Naive thymus-derived CD4-positive, alpha-beta T cell (primary cell): ENCODE data around the gene DDX51. TPM values are rescaled to one million over a fixed set of nuclear protein-coding genes. Genes with fewer than 3 reads are reported as not detected.

Source experiments
- ATAC-seq: fragments of 150-1000 bp; cut with Tn5 transposase; 2 replicates; pipeline ENCODE4 v1.10.0; 2021; ENCODE audit warnings: mild to moderate bottlenecking, moderate library complexity
- CTCF ChIA-PET: fragments of 350-600 bp; sonication (Branson Sonifier 250); formaldehyde crosslinking; loops from one replicate; lab custom pipeline; 2021; ENCODE audit warnings: antibody characterized with exemption; lab: Charles Lee
- POLR2A ChIA-PET: fragments of 350-600 bp; sonication (Branson Sonifier 250); formaldehyde crosslinking; loops from one replicate; lab custom pipeline; 2021; ENCODE audit warnings: antibody characterized with exemption, inconsistent platforms; lab: Charles Lee
- DNase-seq, 9 donors: peaks; one replicate each; pipeline versions ENCODE4 v3.0.0 to v3.0.0-alpha.2; 2020 to 2022; ENCODE audit warnings: mixed read lengths in 1 of 9
- H3K27ac ChIP-seq: one replicate; pipeline ENCODE4 v1.7.0; 2013; ENCODE audit warnings: mild to moderate bottlenecking, low read depth, low read length, moderate library complexity
- H3K27me3 ChIP-seq, 2 donors: one replicate each; pipeline ENCODE4 v1.7.0; 2013; ENCODE audit warnings: low read length in 2 of 2, mild to moderate bottlenecking in 2 of 2, moderate library complexity in 2 of 2; ENCODE audit not compliant: control insufficient read depth in 2 of 2, insufficient read depth in 2 of 2
- H3K36me3 ChIP-seq, 3 experiments: 1 replicate in 2 of 3; 2 replicates in 1 of 3; pipeline ENCODE4 v1.7.0; 2013; ENCODE audit warnings: low read length in 3 of 3, mild to moderate bottlenecking in 3 of 3, moderate library complexity in 1 of 3; ENCODE audit not compliant: insufficient read depth in 3 of 3, control insufficient read depth in 2 of 3
- H3K4me1 ChIP-seq, 2 donors: one replicate each; pipeline ENCODE4 v1.7.0; 2013; ENCODE audit warnings: low read length in 2 of 2, mild to moderate bottlenecking in 2 of 2, moderate library complexity in 1 of 2; ENCODE audit not compliant: control insufficient read depth in 2 of 2, insufficient read depth in 2 of 2
- H3K4me3 ChIP-seq: 2 replicates; pipeline ENCODE4 v1.7.0; 2013; ENCODE audit warnings: mild to moderate bottlenecking, low read length
- H3K9me3 ChIP-seq, 3 experiments: 1 replicate in 2 of 3; 2 replicates in 1 of 3; pipeline ENCODE4 v1.7.0; 2013; ENCODE audit warnings: low read length in 3 of 3; ENCODE audit not compliant: control insufficient read depth in 2 of 3
- H3K27ac Mint-ChIP-seq, 9 donors: one replicate each; pipeline ENCODE4 v1.8.0; 2020 to 2022; ENCODE audit warnings: mixed read lengths in 9 of 9, mild to moderate bottlenecking in 8 of 9, moderate library complexity in 5 of 9, inconsistent platforms in 2 of 9
- H3K27me3 Mint-ChIP-seq, 5 donors: one replicate each; pipeline ENCODE4 v1.8.0; 2021 to 2022; ENCODE audit warnings: mixed read lengths in 5 of 5, mild to moderate bottlenecking in 1 of 5
- H3K36me3 Mint-ChIP-seq, 5 donors: one replicate each; pipeline ENCODE4 v1.8.0; 2020 to 2022; ENCODE audit warnings: mixed read lengths in 5 of 5, mild to moderate bottlenecking in 3 of 5, inconsistent platforms in 1 of 5
- H3K4me1 Mint-ChIP-seq, 7 donors: one replicate each; pipeline ENCODE4 v1.8.0; 2020 to 2022; ENCODE audit warnings: mixed read lengths in 7 of 7, mild to moderate bottlenecking in 3 of 7, inconsistent platforms in 1 of 7
- H3K4me3 Mint-ChIP-seq, 10 donors: one replicate each; pipeline ENCODE4 v1.8.0; 2020 to 2022; ENCODE audit warnings: mild to moderate bottlenecking in 10 of 10, mixed read lengths in 10 of 10, moderate library complexity in 6 of 10, inconsistent platforms in 2 of 10
- H3K9me3 Mint-ChIP-seq, 11 donors: one replicate each; pipeline ENCODE4 v1.8.0; 2020 to 2022; ENCODE audit warnings: mixed read lengths in 11 of 11, mild to moderate bottlenecking in 4 of 11, inconsistent platforms in 1 of 11, moderate library complexity in 1 of 11
- intact Hi-C, 2 donors: fragments of 100-400 bp; cut with micrococcal nuclease; formaldehyde crosslinking; loops; one replicate each; pipeline ENCODE4 v1.15.1; 2023
- polyA plus RNA-seq, 2 donors: library from polyadenylated mRNA; unstranded; fragments of 300-500 nt; fragmentation: Illumina TruSeq; gene quantifications; one replicate each; pipeline ENCODE4 v1.2.3, GENCODE V29; 2021
- total RNA-seq, 6 experiments: library from RNA in 5 of 6; stranded (reverse) in 5 of 6; gene quantifications; 1 replicate in 5 of 6; 2 replicates in 1 of 6; pipeline ENCODE4 v1.2.3 and lab custom pipeline; 2021 to 2026

DDX51 gene
- total and polyA plus RNA-seq, 7 experiments from 2014 or later = 8.8 to 54.8 (median 49.5) TPM

GRCh38 chr12:132147423-132148367, 3.6 kb upstream of the DDX51 start:
- H3K4me3 ChIP-seq = no peak overlapping the region
- Mint-ChIP-seq H3K9me3 (peaks cover 0 to 4% (median 0%) of the 10 kb centered on the region in 11 donors), H3K4me1 (peaks cover 21 to 31% (median 26%) of the 10 kb centered on the region in 7 donors), H3K27me3 (peaks cover 0 to 2% (median 0%) of the 10 kb centered on the region in 5 donors), H3K27ac (no peak overlapping the region), H3K36me3 (peaks cover 0 to 6% (median 0%) of the 10 kb centered on the region in 5 donors), H3K4me3 (peak overlapping the region in 1 of 10 donors; percentile 25)
- peaks cover 19% of the 10 kb centered on the region in 2 donors for H3K4me1 ChIP-seq
- peaks cover 0 to 57% (median 0%) of the 10 kb centered on the region in 3 experiments for H3K36me3 ChIP-seq
- ChIA-PET POLR2A (no interaction called here), CTCF (interaction anchor here (0.6 kb wide), 1 partner anchor 13 kb away, joined by 3 read pairs; no protein-coding TSS in a partner anchor)
- no peaks in the 10 kb centered on the region for H3K27me3 ChIP-seq
- H3K27ac ChIP-seq = no peak overlapping the region
- ATAC-seq (no peak), DNase-seq (no peak)
- intact Hi-C loops = no loop called here
- no peaks in the 10 kb centered on the region for H3K9me3 ChIP-seq

DNA sequence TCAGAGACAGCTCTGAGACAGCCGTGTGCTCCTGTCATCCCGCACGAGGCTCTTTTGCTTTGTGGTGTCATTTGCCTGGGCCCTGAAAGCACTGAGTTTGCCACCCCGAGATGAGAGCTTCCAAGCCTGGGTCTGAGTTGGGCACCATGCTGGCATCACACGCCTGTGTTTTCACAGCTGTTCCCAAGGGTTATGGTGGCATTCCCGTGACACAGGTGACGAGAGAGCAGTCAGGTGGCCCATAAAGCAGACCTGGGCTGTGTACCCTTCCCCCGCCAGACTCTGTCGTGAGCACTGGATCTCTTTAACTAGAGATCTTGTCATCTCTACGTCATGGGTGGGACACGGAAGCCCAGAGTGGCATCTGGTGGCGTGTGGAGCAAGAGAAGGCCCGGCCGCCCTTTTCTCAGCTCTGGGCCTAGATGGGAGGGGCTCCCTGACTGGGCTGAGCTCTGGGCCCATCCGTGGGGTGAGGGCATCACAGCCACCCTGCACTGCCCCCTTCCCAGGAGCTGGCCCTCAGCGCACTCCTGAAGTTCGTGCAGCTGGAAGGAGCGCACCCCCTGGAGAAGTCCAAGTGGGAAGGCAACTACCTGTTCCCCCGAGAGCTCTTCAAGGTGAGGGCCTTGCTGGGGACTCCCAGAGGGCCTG, 2.8 kb upstream of the DDX51 start:
- Histone ChIP-seq H3K4me1 (peaks cover 21 to 23% of the 10 kb centered on the region in 2 donors), H3K36me3 (peaks cover 0 to 57% (median 0%) of the 10 kb centered on the region in 3 experiments), H3K27me3 (no peaks in the 10 kb centered on the region), H3K4me3 (no peak overlapping the region), H3K27ac (no peak overlapping the region), H3K9me3 (no peaks in the 10 kb centered on the region)
- H3K9me3 Mint-ChIP-seq = peaks cover 0 to 4% (median 0%) of the 10 kb centered on the region in 11 donors
- peaks cover 0 to 6% (median 0%) of the 10 kb centered on the region in 5 donors for H3K36me3 Mint-ChIP-seq
- ChIA-PET CTCF (interaction anchor here (0.6 kb wide), 1 partner anchor 14 kb away, joined by 3 read pairs; no protein-coding TSS in a partner anchor), POLR2A (no interaction called here)
- DNase-seq (no peak), ATAC-seq (no peak)
- H3K4me1 Mint-ChIP-seq = peaks cover 21 to 38% (median 29%) of the 10 kb centered on the region in 7 donors
- peak overlapping the region in 4 of 9 donors; percentile 12 to 90 (median 62) for H3K27ac Mint-ChIP-seq
- peak overlapping the region in 4 of 10 donors; percentile 17 to 90 (median 90) for H3K4me3 Mint-ChIP-seq
- peaks cover 0 to 2% (median 0%) of the 10 kb centered on the region in 5 donors for H3K27me3 Mint-ChIP-seq
- intact Hi-C loops = no loop called here

GRCh38 chr12:132146098-132146497, 2.0 kb upstream of the DDX51 start:
- peaks cover 0 to 2% (median 0%) of the 10 kb centered on the region in 5 donors for H3K27me3 Mint-ChIP-seq
- ATAC-seq = no peak
- no peak for DNase-seq
- CTCF ChIA-PET = no interaction called here
- peak overlapping the region; percentile 56 to 93 (median 90) for H3K27ac Mint-ChIP-seq
- peaks cover 0 to 57% (median 6%) of the 10 kb centered on the region in 3 experiments for H3K36me3 ChIP-seq
- peak overlapping the region; percentile 78 to 97 (median 90) for H3K4me3 Mint-ChIP-seq
- H3K9me3 Mint-ChIP-seq = peaks cover 0 to 4% (median 0%) of the 10 kb centered on the region in 11 donors
- intact Hi-C loops = no loop called here
- H3K36me3 Mint-ChIP-seq = peaks cover 0 to 6% (median 0%) of the 10 kb centered on the region in 5 donors
- H3K27ac ChIP-seq = no peak overlapping the region
- H3K4me1 Mint-ChIP-seq = peaks cover 21 to 38% (median 29%) of the 10 kb centered on the region in 7 donors
- POLR2A ChIA-PET = interaction anchor here (1.2 kb wide), 1 partner anchor 76 kb away, joined by 3 read pairs; no protein-coding TSS in a partner anchor
- no peaks in the 10 kb centered on the region for H3K9me3 ChIP-seq
- peaks cover 21 to 23% of the 10 kb centered on the region in 2 donors for H3K4me1 ChIP-seq
- no peak overlapping the region for H3K4me3 ChIP-seq
- no peaks in the 10 kb centered on the region for H3K27me3 ChIP-seq

DNA sequence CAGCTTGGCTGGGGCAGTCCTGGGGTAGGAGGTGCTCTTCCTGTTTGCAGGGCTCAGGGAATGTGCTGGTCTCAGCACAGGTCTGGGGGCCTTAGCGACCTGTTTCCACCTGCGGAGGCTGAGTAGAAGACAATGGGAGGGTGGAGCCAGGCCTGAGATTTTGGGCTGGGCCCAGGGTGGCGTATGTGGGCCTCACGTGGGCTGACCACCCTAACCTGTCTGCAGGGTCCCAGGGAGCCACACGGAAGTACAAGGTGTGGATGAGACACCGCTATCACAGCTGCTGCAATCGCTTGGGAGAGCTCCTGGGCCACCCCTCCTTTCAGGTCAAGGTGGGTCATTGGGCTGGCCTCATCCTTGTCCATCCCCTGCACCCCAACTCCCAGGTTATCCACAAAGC, 1.2 kb upstream of the DDX51 start:
- intact Hi-C loops = loop anchor here (2.0 kb wide), 2 partner anchors 43 to 343 kb away; no protein-coding TSS in a partner anchor
- Histone ChIP-seq H3K36me3 (peaks cover 0 to 60% (median 13%) of the 10 kb centered on the region in 3 experiments), H3K27ac (peak overlapping the region; percentile 92), H3K4me3 (peak overlapping the region; percentile 80), H3K27me3 (no peaks in the 10 kb centered on the region), H3K4me1 (peaks cover 21 to 23% of the 10 kb centered on the region in 2 donors), H3K9me3 (no peaks in the 10 kb centered on the region)
- CTCF ChIA-PET = interaction anchor here (0.7 to 1.3 kb wide), 2 partner anchors 9 to 17 kb away, joined by 3 to 4 read pairs; no protein-coding TSS in a partner anchor
- ATAC-seq (no peak), DNase-seq (no peak)
- Mint-ChIP-seq H3K27ac (peak overlapping the region; percentile 74 to 97 (median 91)), H3K27me3 (peaks cover 0 to 2% (median 0%) of the 10 kb centered on the region in 5 donors), H3K4me1 (peaks cover 21 to 38% (median 29%) of the 10 kb centered on the region in 7 donors), H3K36me3 (peaks cover 0 to 6% (median 0%) of the 10 kb centered on the region in 5 donors), H3K9me3 (peaks cover 0 to 4% (median 0%) of the 10 kb centered on the region in 11 donors), H3K4me3 (peak overlapping the region; percentile 85 to 97 (median 90))
- POLR2A ChIA-PET = interaction anchor here (0.7 to 1.3 kb wide), 3 partner anchors 38 to 77 kb away, joined by 3 to 8 read pairs (median 4); no protein-coding TSS in a partner anchor

GRCh38 chr12:132144810-132145168, 670 bp upstream of the DDX51 start:
- peaks cover 0 to 2% (median 0%) of the 10 kb centered on the region in 5 donors for H3K27me3 Mint-ChIP-seq
- H3K27ac Mint-ChIP-seq = peak overlapping the region; percentile 74 to 97 (median 91)
- Histone ChIP-seq H3K4me3 (peak overlapping the region; percentile 80), H3K9me3 (no peaks in the 10 kb centered on the region), H3K27me3 (no peaks in the 10 kb centered on the region), H3K4me1 (peaks cover 21 to 23% of the 10 kb centered on the region in 2 donors), H3K27ac (peak overlapping the region; percentile 92), H3K36me3 (peaks cover 0 to 66% (median 17%) of the 10 kb centered on the region in 3 experiments)
- intact Hi-C loops = loop anchor here (1.0 to 5.0 kb wide), 6 partner anchors 44 to 344 kb away; no protein-coding TSS in a partner anchor
- CTCF ChIA-PET = interaction anchor here (0.7 to 1.3 kb wide), 2 partner anchors 9 to 17 kb away, joined by 3 to 4 read pairs; no protein-coding TSS in a partner anchor
- peak; percentile 2 for ATAC-seq
- H3K36me3 Mint-ChIP-seq = peaks cover 0 to 6% (median 0%) of the 10 kb centered on the region in 5 donors
- H3K9me3 Mint-ChIP-seq = peaks cover 0 to 4% (median 0%) of the 10 kb centered on the region in 11 donors
- DNase-seq = no peak
- peaks cover 21 to 38% (median 29%) of the 10 kb centered on the region in 7 donors for H3K4me1 Mint-ChIP-seq
- peak overlapping the region; percentile 85 to 97 (median 90) for H3K4me3 Mint-ChIP-seq
- POLR2A ChIA-PET = interaction anchor here (0.7 to 1.3 kb wide), 3 partner anchors 39 to 78 kb away, joined by 3 to 8 read pairs (median 4); no protein-coding TSS in a partner anchor
